Activated B cell treated with CpG ODN at 0.5 μM for 24 hours (primary cell): Measurements from ENCODE around the gene ZBTB44. TPM values are rescaled to one million over a fixed set of nuclear protein-coding genes. Genes with fewer than 3 reads are reported as not detected.
A peak's percentile ranks its signal among the peaks of the same experiment; 100 is the strongest.

ENCODE experiments used
- ATAC-seq: fragments of 200-7000 bp; cut with Tn5 transposase; one replicate; pipeline ENCODE4 v1.10.0; 2021; ENCODE audit warnings: low read depth, mild to moderate bottlenecking, moderate library complexity
- CTCF ChIA-PET: fragments of 350-600 bp; sonication (Branson Sonifier 250); formaldehyde crosslinking; loops from one replicate; lab custom pipeline; 2021; ENCODE audit warnings: antibody characterized with exemption; lab: Charles Lee
- POLR2A ChIA-PET: fragments of 350-600 bp; sonication (Branson Sonifier 250); formaldehyde crosslinking; loops from one replicate; lab custom pipeline; 2021; ENCODE audit warnings: antibody characterized with exemption; lab: Charles Lee
- DNase-seq: peaks from one replicate; pipeline ENCODE4 v3.0.0; 2022
- H3K27ac Mint-ChIP-seq: one replicate; pipeline ENCODE4 v1.8.0; 2020; ENCODE audit warnings: mixed read lengths
- H3K27me3 Mint-ChIP-seq: one replicate; pipeline ENCODE4 v1.8.0; 2021; ENCODE audit warnings: mixed read lengths
- H3K36me3 Mint-ChIP-seq: one replicate; pipeline ENCODE4 v1.8.0; 2021; ENCODE audit warnings: low read depth, mixed read lengths
- H3K4me1 Mint-ChIP-seq: one replicate; pipeline ENCODE4 v1.8.0; 2021; ENCODE audit warnings: mixed read lengths
- H3K4me3 Mint-ChIP-seq: one replicate; pipeline ENCODE4 v1.8.0; 2020; ENCODE audit warnings: mild to moderate bottlenecking, mixed read lengths
- H3K9me3 Mint-ChIP-seq: one replicate; pipeline ENCODE4 v1.8.0; 2020; ENCODE audit warnings: mixed read lengths
- intact Hi-C: fragments of 100-400 bp; cut with micrococcal nuclease; formaldehyde crosslinking; loops from one replicate; pipeline ENCODE4 v1.15.1; 2024
- total RNA-seq: library from RNA; stranded (reverse); gene quantifications from 2 replicates; pipeline ENCODE4 v1.2.3, GENCODE V29; 2022
- TF ChIP-seq, protein P1 (sequence below): fragments of 200-600 bp; IDR thresholded peaks from one replicate; pipeline ENCODE4 v1.8.0; 2022; ENCODE audit warnings: antibody characterized with exemption, mild to moderate bottlenecking

The ZBTB44 gene
- total RNA-seq, 1 donor from 2014 or later = 61.5 TPM

DNA sequence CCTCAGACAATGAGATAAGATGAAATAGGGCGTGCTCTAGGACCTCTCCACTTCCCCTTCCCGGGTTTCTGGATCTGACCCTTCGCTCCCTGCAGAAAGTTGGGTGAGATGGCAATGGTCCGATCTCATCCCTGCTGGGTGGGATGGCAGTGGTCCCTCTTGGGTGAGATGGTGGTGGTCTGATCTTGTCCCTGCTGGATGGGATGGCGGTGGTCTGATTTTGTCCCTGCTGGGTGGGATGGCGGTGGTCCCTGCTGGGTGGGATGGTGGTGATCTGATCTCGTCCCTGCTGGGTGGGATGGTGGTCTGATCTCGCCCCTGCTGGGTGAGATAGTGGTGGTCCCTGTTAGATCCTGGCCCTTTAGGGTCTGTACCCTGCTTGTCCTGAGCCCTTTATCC is 133.8 kb downstream of the ZBTB44 start:
- ChIA-PET CTCF (interaction anchor here (1.1 to 1.2 kb wide), 2 partner anchors 48 to 681 kb away, joined by 3 to 4 read pairs; no protein-coding TSS in a partner anchor), POLR2A (interaction anchor here (0.7 to 1.5 kb wide), 4 partner anchors 13 to 100 kb away, joined by 3 to 7 read pairs (median 3); no protein-coding TSS in a partner anchor)
- TF ChIP-seq, protein P1, sequence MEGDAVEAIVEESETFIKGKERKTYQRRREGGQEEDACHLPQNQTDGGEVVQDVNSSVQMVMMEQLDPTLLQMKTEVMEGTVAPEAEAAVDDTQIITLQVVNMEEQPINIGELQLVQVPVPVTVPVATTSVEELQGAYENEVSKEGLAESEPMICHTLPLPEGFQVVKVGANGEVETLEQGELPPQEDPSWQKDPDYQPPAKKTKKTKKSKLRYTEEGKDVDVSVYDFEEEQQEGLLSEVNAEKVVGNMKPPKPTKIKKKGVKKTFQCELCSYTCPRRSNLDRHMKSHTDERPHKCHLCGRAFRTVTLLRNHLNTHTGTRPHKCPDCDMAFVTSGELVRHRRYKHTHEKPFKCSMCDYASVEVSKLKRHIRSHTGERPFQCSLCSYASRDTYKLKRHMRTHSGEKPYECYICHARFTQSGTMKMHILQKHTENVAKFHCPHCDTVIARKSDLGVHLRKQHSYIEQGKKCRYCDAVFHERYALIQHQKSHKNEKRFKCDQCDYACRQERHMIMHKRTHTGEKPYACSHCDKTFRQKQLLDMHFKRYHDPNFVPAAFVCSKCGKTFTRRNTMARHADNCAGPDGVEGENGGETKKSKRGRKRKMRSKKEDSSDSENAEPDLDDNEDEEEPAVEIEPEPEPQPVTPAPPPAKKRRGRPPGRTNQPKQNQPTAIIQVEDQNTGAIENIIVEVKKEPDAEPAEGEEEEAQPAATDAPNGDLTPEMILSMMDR = no peak
- peak overlapping the region; percentile 75 for H3K27ac Mint-ChIP-seq
- ATAC-seq (no peak), DNase-seq (no peak)
- intact Hi-C loops = loop anchor here (1.0 to 2.0 kb wide), 2 partner anchors 15 to 34 kb away; no protein-coding TSS in a partner anchor
- H3K4me3 Mint-ChIP-seq = peak overlapping the region; percentile 28
- no peaks in the 10 kb centered on the region for H3K36me3 Mint-ChIP-seq
- no peaks in the 10 kb centered on the region for H3K27me3 Mint-ChIP-seq
- H3K4me1 Mint-ChIP-seq = peaks cover 56% of the 10 kb centered on the region
- H3K9me3 Mint-ChIP-seq = no peaks in the 10 kb centered on the region

DNA sequence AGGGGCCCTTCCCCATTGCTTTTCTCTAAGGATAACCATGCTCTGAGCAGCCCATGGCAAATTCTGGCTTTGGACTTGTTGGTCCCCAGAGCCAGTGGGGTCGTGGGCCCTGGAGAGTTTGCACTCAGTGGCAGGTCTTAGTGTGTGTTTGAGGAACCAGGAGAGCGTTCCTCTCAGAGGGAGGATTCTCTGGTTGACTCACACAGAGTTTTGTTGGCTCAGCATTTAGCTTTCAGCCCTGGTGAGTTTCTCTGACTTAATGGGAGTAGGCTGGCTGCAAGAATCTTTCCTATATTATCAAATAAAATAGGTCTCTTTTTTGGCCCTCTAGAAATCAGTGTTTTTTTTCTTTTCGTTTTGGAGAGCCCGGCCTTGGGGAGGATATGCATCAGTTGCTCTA is 134.2 kb downstream of the ZBTB44 start:
- TF ChIP-seq, protein P1 = no peak
- no peaks in the 10 kb centered on the region for H3K27me3 Mint-ChIP-seq
- no peaks in the 10 kb centered on the region for H3K36me3 Mint-ChIP-seq
- H3K27ac Mint-ChIP-seq = peak overlapping the region; percentile 75
- H3K9me3 Mint-ChIP-seq = no peaks in the 10 kb centered on the region
- intact Hi-C loops = loop anchor here (1.0 to 2.0 kb wide), 2 partner anchors 14 to 34 kb away; no protein-coding TSS in a partner anchor
- ChIA-PET CTCF (no interaction called here), POLR2A (interaction anchor here (0.7 to 1.5 kb wide), 3 partner anchors 12 to 100 kb away, joined by 3 to 7 read pairs (median 3); no protein-coding TSS in a partner anchor)
- no peak for DNase-seq
- H3K4me3 Mint-ChIP-seq = peak overlapping the region; percentile 41
- H3K4me1 Mint-ChIP-seq = peaks cover 57% of the 10 kb centered on the region
- peak; percentile 67 for ATAC-seq

DNA sequence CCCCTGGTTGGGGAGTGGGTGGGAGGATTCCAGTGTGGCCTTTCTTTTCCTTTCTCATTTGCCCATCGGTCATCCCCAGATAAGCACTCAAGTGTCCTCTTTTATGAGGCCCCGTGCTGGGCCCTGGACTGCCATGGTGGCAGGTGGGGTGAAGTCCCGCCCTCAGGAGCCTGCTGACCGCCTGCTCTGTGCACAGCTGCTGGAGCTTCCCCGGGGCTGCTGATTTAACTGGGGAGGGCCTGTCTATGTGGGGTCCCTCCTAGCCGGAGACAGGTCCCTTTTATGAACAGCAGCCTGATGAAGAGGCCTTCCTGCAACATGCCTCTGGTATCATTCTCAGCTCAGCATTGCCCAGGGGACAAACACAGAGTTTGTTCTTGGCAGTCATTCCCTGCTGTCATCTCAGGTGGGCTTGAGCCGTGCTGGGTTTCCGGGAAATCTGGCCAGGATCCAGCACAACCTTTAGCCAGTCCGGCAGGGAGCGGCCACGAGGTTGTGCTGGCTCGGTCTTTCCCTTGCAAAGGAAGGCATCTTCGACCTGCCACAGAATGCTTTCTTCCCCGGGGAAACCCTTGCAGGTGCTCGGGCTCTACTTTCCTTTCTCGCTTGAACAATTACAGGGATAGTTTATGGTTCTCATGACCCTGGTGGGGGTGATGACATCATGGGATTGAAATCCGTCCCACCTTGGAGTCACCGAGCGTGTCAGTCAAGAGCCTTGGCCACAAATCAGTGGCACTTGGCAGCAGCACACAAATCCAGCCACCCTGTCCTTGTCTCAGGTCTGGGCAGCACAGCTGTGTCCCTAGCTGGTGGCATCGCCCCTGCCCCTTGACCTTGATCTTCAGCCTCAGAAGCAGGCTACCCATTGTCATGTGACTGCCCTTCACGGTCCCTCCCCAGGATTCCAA is 135.1 kb downstream of the ZBTB44 start:
- Mint-ChIP-seq H3K9me3 (no peaks in the 10 kb centered on the region), H3K27me3 (no peaks in the 10 kb centered on the region), H3K27ac (peak overlapping the region; percentile 75), H3K4me3 (no peak overlapping the region), H3K4me1 (peaks cover 57% of the 10 kb centered on the region), H3K36me3 (peaks cover 5% of the 10 kb centered on the region)
- TF ChIP-seq, protein P1 = no peak
- POLR2A ChIA-PET = interaction anchor here (0.7 to 1.5 kb wide), 3 partner anchors 11 to 99 kb away, joined by 3 to 7 read pairs (median 3); no protein-coding TSS in a partner anchor
- ATAC-seq = no peak
- CTCF ChIA-PET = no interaction called here
- no peak for DNase-seq
- intact Hi-C loops = loop anchor here (1.0 to 2.0 kb wide), 2 partner anchors 13 to 33 kb away; no protein-coding TSS in a partner anchor

DNA sequence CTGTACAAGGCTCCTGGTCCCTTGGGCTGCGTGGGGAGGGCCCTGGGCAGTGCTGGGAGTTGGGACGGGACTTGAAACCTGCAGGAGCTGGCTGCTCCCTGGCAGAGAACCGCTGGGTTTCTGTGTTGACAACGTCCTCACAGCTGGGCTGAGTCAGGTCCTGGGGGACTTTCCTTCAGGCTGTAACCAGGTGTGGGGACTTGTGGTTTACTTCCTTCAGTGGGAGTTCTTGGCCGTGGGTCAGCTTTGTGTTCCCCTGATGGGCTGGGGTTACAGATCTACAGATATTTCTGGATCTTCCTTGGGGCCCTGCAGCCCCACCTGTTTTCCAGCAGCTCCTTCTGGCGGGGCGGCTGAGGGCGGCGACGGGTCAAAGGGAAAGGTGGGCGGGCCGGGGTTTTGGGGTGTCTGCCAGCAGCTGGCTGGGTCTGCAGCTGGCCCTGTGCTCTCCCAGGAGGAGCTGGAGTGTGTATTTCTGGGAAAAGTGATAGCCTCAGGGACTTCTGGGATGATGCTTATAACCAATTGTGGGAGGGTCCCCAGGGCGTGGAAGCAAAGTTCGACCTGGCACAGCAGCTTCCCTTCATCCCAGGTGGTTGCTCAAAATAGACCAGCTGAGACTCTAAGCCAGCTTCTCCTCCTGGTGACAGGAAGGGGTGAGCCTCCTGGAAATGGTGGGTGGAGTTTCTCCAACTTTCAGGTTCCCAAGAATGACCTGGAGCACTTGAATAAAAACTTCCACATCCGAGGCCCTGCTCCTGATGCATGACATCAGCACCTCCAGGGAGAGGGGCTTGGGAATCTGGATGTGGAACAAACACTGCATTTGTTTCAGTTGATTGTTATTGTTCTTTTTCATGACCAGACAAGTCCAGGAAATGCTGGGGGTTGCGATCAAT is 136.0 kb downstream of the ZBTB44 start:
- Mint-ChIP-seq H3K4me1 (peaks cover 57% of the 10 kb centered on the region), H3K4me3 (no peak overlapping the region), H3K9me3 (no peaks in the 10 kb centered on the region), H3K27me3 (no peaks in the 10 kb centered on the region), H3K27ac (peak overlapping the region; percentile 75), H3K36me3 (peaks cover 7% of the 10 kb centered on the region)
- ChIA-PET CTCF (interaction anchor here (0.9 kb wide), 1 partner anchor 34 kb away, joined by 3 read pairs; no protein-coding TSS in a partner anchor), POLR2A (no interaction called here)
- DNase-seq (no peak), ATAC-seq (no peak)
- intact Hi-C loops = no loop called here
- TF ChIP-seq, protein P1 = no peak
